GM18858 (cell line): Measurements from ENCODE around the gene TFF3.

Experiments used
- ATAC-seq: cut with Tn5 transposase; IDR thresholded peaks from one replicate; pipeline ENCODE4 v1.9.1; 2021; ENCODE audit not compliant: unreplicated experiment

Gene TFF3

GRCh38 chr21:42347601-42348327, 32.6 kb upstream of the TFF3 start:
- ATAC-seq, result no peak

DNA sequence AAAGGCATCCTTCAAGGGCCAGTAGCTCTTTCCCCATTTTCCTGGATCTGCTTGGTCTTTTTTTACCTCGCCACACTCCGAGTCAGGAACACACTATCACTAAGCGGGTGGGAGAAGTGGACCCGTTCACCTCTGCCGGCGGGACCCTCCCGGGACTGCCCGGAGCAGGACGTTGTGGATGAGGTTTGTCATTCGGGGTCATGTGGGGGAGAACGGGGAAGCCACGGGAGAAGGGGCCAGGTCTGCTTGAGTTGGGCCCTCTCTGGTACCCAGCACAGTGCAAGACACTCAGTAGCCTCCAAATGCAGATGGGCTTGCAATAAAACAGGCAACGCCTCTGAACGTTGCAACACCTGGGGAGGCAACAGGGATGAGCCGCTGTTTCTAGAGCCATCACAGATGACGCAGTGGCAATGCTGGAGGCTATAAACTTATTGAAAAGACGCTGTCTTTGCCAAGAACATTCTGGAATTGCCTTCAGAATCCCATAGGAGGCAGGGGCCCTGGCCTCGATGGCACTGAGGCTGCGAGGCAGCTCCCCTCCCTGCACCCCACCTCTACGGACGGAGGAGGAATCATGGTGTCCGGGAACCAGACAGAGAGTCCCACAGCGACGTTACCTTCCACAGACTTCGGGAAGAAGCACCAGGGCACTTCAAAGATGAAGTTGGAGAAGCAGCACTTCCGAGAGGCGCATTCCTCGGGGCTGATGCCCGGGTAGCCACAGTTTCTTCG, 31.8 kb upstream of the TFF3 start:
- ATAC-seq, result no peak

GRCh38 chr21:42346441-42346840, 31.2 kb upstream of the TFF3 start:
- ATAC-seq, result no peak

GRCh38 chr21:42344631-42345030, 29.4 kb upstream of the TFF3 start:
- no peak for ATAC-seq

- no peak for ATAC-seq
Measured at GRCh38 chr21:42343963-42344510, 28.8 kb upstream of the TFF3 start.

GRCh38 chr21:42343556-42343955, 28.3 kb upstream of the TFF3 start:
- no peak for ATAC-seq

GRCh38 chr21:42343101-42343500, 27.9 kb upstream of the TFF3 start:
- ATAC-seq, result no peak

DNA sequence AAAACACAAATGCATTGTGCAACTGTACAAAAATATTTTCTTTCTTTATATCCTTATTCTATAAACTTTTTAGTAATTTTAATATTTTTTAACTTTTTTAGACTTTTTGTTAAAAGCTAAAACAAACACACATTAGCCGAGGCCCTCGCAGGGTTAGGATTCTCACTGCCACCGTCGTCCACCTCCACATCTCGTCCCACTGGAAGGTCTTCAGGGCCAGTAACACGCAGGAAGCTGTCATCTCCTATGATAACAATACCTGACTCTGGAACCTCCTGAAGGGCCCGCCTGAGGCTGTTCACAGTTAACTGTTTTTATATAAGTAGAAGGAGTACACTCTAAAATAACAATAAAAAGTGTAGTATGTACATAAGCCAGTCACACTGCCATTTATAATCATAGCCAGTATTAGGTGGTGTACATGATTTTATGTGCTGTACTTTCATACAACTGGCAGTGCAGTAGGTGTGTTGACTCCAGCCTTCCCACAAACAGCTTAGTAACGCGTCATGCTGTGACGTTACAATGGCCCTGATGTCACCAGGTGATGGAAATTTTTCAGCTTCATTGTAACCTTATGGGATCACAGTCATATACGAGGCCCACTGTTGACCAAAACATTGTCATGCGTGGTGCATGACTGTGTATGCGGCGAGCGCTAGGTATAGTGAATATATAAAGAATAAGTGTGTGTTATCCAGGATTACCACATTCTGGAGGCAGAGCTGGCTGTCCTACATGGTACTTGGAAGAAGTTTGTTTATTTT, 26.8 kb upstream of the TFF3 start:
- ATAC-seq, result no peak

- no peak for ATAC-seq
Measured at GRCh38 chr21:42340187-42341050, 25.2 kb upstream of the TFF3 start.

DNA sequence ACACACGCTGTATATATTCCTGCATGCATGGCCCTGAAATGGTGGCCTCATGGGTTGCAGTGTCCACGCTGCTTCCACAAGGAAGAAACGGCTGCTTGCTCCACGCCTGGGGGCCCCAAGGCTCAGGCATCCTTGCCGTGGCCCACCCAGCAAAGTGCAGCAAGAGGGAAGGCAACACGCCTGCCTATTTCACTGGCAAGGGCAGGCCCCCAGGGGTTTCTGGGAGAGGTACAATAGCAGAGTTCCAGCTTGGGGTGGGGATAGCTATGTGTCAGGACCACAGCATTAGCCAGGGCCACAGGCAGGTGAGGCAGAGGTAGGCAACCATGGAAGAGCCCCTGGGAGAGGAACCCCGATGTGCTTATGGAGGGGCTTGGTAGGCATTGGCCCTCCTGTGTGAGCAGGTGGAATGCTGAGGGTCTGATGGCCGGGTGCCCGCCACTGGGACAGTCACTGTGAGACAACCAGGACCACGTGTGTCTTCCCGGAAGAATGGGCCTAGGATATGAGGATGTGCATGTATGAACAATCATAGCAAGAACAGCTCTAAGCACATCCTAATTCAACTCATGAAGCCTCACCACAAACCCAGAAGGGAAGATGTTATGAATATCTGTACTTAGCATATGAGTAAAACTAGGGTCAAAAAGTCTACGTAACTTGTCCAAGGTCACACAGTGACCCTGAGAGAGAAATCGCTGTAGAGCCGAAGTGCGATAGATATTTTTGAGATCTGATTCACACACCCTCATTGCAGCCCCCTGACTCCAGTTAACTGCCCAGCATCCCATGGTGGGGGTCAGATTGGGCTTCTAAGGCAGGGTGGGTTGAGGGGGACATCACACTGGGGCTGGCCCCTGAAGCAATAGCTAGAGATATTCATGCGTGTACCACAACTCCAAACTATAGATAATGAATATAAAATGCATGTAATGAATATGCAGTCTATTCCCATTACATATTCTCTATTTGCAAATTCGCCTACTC, 23.8 kb upstream of the TFF3 start:
- no peak for ATAC-seq

DNA sequence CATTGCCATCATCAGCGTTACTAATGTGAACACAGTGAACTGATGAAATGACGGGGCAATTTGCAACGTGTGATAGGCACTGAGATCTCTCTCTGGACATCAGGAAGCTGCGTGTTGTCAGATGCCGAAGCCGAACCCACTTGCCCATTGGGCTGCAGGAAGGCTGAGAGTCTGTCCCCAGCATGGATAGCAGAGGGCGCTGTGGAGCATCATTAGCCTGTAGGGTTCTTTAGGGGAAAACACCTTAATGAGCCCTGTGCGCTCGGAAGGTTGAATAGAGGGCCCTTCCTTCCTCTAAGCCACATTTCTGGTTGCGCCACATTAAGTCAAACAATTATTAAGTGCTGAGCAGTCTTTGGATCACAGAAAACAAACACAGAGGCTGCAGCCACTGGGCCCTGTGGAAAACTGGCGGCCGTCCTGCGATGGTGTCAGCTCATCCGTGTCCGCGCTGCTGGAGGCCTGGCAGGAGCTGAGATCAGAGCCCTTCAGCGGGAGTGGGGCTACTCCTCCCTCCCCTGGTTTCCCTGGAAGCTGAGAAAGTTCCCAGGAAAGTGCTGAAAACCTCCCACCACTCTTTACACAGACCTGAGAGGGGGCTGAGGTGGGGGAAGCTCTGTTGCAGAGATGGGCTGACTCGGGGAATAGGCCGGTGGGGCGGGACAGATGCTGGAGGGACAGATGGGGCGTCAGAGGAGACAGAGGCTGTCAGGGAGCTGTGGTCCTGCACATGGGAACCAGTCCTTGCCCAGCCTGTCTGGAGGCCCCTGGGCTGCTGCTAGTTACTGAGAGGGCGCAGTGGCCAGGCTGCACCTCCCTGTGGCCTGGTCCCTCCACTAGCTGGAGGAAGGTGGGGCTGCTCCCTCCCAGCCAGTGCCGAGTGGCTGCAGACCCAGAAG, 22.9 kb upstream of the TFF3 start:
- no peak for ATAC-seq

DNA sequence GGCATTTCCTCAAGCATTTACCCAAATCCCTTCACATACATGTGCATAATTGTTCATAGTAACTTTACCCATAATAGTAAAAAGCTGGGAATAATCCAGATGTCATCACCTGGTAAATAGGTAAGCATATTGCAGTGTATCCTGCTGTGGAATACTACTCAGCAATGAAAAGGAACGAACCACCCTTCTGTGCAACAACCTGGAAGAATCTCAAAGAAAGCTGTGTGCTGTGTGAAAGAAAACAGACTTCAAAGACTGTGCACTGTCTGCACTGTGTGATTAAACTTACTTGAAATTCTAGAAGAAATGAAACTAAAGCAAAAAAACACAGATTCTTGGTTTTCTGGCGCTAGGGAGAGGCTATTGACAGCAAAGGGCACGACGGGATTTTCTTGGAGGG, 22.1 kb upstream of the TFF3 start:
- no peak for ATAC-seq

GRCh38 chr21:42336054-42336453, 20.8 kb upstream of the TFF3 start:
- ATAC-seq, result no peak

GRCh38 chr21:42332557-42333317, 17.5 kb upstream of the TFF3 start:
- no peak for ATAC-seq

GRCh38 chr21:42331660-42332059, 16.5 kb upstream of the TFF3 start:
- no peak for ATAC-seq

DNA sequence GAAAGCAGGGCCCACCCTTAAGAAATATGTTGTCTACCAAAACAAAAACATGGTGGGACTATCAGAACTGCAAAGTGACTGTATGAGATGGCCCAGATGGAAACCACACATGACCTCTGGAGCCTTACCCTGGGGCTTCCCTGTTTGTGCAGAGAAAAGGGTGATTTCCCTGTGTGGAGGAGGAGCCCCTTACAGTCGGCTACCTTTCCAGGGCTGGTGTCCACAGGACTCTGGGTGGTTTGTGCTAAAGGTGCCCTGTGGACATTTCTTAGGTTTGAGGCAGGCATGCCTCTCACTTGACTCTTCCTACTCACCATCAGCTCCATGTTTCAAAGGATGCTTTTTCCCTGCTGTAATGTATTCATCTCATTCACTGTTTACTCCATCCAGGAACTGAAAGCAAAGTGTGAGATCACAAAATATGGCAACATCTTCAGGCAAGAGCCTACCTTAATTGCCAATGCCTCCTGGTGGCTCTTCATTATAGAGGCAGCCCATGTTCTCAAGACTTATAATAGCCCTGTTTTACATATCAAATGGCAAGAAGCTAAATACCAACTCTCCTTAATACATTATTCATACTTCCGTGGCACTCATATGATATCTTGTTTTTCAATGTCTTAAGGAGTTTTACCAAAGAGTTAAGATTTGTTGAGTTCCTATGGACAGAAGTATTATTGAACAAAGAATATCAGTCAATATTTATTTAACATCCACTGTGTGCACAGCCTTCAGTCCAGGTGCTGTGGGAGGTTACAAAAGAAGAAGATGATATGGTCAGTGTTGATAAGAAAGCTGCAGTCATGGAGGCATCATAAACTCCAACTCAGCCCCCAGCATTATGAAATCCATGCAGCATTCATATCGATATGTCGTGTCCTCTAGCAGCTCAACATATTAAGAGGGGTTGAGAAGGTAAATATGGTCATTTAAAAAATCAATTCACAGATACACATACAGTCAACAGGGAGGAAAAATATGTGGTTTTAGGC, 15.5 kb upstream of the TFF3 start:
- ATAC-seq, result no peak

DNA sequence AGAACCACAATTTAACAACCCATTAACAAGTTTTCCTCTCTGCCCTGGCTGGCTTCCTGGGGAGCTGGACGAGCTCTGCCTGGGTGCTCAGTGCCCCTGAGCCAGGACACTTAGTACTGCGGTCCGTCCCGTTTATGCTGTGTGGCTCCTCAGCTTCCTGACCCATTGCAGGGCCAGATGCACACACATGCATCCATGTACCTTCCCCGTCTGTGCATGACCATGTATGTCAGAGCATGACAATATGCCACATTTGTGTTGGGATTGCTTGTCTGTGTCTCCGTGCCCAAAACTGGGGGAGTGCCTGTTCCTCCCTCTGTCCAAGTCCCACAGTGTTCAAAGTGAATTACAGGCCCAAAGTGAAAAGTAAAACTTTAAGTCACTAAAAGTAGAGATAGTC, 9.7 kb upstream of the TFF3 start:
- no peak for ATAC-seq
